Ishikawa (cell line): ENCODE data around the gene TUBGCP3.

Source experiments
- CEBPB ChIP-seq: IDR thresholded peaks from 2 replicates; pipeline ENCODE4 v1.6.1; 2012
- CREB1 ChIP-seq: IDR thresholded peaks from 2 replicates; pipeline ENCODE4 v1.6.1; 2012; ENCODE audit warnings: low read depth
- EGR1 ChIP-seq: IDR thresholded peaks from 2 replicates; pipeline ENCODE4 v1.6.1; 2012
- EP300 ChIP-seq: IDR thresholded peaks from 2 replicates; pipeline ENCODE4 v1.6.1; 2012; ENCODE audit warnings: borderline replicate concordance
- FOXM1 ChIP-seq: IDR thresholded peaks from 2 replicates; pipeline ENCODE4 v1.6.1; 2012; ENCODE audit warnings: low read depth, borderline replicate concordance
- MAX ChIP-seq: IDR thresholded peaks from 2 replicates; pipeline ENCODE4 v1.6.1; 2012
- NFIC ChIP-seq: IDR thresholded peaks from 2 replicates; pipeline ENCODE4 v1.6.1; 2012
- RAD21 ChIP-seq: IDR thresholded peaks from 2 replicates; pipeline ENCODE4 v1.6.1; 2012; ENCODE audit warnings: low read depth
- TAF1 ChIP-seq: IDR thresholded peaks from 2 replicates; pipeline ENCODE4 v1.6.1; 2012; ENCODE audit warnings: low read depth, mild to moderate bottlenecking
- TCF12 ChIP-seq: IDR thresholded peaks from 2 replicates; pipeline ENCODE4 v1.6.1; 2012; ENCODE audit warnings: low read depth
- TEAD4 ChIP-seq: IDR thresholded peaks from 2 replicates; pipeline ENCODE4 v1.6.1; 2012
- YY1 ChIP-seq: IDR thresholded peaks from 2 replicates; pipeline ENCODE4 v1.6.1; 2012; ENCODE audit warnings: low read depth
- ZBTB7A ChIP-seq: IDR thresholded peaks from 2 replicates; pipeline ENCODE4 v1.6.1; 2012; ENCODE audit warnings: low read depth
- TF ChIP-seq, protein P1 (sequence below): IDR thresholded peaks from 2 replicates; pipeline ENCODE4 v1.6.1; 2012
- TF ChIP-seq, protein P2 (sequence below): IDR thresholded peaks from 2 replicates; pipeline ENCODE4 v1.6.1; 2012; ENCODE audit warnings: low read depth, mild to moderate bottlenecking

TUBGCP3 gene

GRCh38 chr13:112529216-112529615 lies 58.7 kb downstream of the TUBGCP3 start:
- TF ChIP-seq NFIC: no peak
- no peak for TF ChIP-seq TCF12
- TF ChIP-seq MAX: no peak
- no peak for TF ChIP-seq EP300
- no peak for TF ChIP-seq CREB1
- no peak for TF ChIP-seq ZBTB7A
- no peak for TF ChIP-seq TEAD4
- TF ChIP-seq, protein P1, sequence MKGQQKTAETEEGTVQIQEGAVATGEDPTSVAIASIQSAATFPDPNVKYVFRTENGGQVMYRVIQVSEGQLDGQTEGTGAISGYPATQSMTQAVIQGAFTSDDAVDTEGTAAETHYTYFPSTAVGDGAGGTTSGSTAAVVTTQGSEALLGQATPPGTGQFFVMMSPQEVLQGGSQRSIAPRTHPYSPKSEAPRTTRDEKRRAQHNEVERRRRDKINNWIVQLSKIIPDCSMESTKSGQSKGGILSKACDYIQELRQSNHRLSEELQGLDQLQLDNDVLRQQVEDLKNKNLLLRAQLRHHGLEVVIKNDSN: no peak
- no peak for TF ChIP-seq RAD21
- TF ChIP-seq TAF1: no peak

- TF ChIP-seq TAF1 (no peak), RAD21 (no peak), CEBPB (no peak), EGR1 (no peak), EP300 (no peak), FOXM1 (no peak), NFIC (no peak), YY1 (no peak), TEAD4 (no peak)
- TF ChIP-seq, protein P2, sequence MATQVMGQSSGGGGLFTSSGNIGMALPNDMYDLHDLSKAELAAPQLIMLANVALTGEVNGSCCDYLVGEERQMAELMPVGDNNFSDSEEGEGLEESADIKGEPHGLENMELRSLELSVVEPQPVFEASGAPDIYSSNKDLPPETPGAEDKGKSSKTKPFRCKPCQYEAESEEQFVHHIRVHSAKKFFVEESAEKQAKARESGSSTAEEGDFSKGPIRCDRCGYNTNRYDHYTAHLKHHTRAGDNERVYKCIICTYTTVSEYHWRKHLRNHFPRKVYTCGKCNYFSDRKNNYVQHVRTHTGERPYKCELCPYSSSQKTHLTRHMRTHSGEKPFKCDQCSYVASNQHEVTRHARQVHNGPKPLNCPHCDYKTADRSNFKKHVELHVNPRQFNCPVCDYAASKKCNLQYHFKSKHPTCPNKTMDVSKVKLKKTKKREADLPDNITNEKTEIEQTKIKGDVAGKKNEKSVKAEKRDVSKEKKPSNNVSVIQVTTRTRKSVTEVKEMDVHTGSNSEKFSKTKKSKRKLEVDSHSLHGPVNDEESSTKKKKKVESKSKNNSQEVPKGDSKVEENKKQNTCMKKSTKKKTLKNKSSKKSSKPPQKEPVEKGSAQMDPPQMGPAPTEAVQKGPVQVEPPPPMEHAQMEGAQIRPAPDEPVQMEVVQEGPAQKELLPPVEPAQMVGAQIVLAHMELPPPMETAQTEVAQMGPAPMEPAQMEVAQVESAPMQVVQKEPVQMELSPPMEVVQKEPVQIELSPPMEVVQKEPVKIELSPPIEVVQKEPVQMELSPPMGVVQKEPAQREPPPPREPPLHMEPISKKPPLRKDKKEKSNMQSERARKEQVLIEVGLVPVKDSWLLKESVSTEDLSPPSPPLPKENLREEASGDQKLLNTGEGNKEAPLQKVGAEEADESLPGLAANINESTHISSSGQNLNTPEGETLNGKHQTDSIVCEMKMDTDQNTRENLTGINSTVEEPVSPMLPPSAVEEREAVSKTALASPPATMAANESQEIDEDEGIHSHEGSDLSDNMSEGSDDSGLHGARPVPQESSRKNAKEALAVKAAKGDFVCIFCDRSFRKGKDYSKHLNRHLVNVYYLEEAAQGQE: no peak
- TF ChIP-seq, protein P1: no peak
These were observed 61.7 kb downstream of the TUBGCP3 start for GRCh38 chr13:112526146-112526853.

- TF ChIP-seq ZBTB7A (no peak), TAF1 (no peak), EGR1 (no peak), TEAD4 (no peak), RAD21 (no peak), CEBPB (no peak), FOXM1 (no peak), MAX (no peak), NFIC (no peak), EP300 (no peak), YY1 (no peak), TCF12 (no peak), CREB1 (no peak)
- TF ChIP-seq, protein P2: no peak
- TF ChIP-seq, protein P1: no peak
These were observed 62.5 kb downstream of the TUBGCP3 start for GRCh38 chr13:112525356-112525945.

DNA sequence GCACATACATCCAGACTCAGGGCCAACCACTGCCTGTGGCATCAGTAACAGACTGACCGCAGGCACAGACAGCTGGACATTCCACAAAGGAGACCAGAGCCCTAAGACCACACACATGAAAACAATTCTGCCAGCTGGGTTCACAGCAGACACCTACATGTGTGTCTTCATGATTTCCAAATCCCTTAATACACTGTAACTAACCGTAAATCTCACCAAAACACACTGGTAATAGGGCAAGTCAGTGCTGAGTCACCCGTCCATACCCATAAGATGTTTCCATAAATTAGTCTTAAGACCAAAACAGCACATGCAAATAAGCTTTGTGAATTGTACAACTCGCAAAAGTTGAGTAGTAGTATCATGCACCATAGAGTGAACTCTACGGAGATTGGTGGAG lies 65.4 kb downstream of the TUBGCP3 start:
- no peak for TF ChIP-seq CEBPB

DNA sequence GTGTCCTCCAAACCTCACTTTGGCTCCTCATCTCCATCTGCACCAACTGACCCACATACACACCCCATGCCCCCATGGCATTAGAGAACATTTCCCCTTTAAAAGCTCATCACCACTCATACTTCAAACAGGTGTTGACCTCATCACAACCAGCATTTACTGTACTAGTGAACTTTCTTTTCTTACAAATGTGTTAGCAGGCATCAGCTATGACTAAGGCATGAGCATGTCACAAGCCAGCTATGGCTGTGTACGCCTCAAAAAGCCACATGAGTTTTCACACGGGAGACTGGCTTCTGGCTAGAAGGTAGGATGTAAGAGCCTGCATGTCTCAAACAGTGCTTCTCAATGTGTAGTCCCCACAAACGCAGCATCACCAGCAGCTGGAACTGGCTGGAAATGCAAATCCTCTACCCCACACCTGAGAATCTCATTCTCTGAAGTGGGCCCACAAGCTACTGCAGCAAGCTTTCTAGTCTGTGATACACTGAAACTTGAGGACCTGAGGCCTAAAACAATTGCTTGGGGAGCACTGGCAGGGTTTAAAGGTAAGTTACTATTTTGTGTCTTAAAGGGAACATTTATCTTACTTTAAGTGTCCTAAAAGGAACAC lies 66.8 kb downstream of the TUBGCP3 start:
- no peak for TF ChIP-seq EP300
- TF ChIP-seq EGR1: no peak
- no peak for TF ChIP-seq YY1
- TF ChIP-seq RAD21: no peak
- TF ChIP-seq FOXM1: no peak
- TF ChIP-seq, protein P2: no peak
- no peak for TF ChIP-seq TAF1
- no peak for TF ChIP-seq CREB1
- TF ChIP-seq TCF12: no peak
- TF ChIP-seq TEAD4: no peak
- no peak for TF ChIP-seq MAX
- TF ChIP-seq NFIC: no peak
- TF ChIP-seq ZBTB7A: no peak
- TF ChIP-seq, protein P1: no peak
- TF ChIP-seq CEBPB: no peak
